Smooth muscle cell (in vitro differentiated cells): ENCODE measurements around the gene FMNL1. TPM values are rescaled to one million over a fixed set of nuclear protein-coding genes. Genes with fewer than 3 reads are reported as not detected.

ENCODE experiments used
- DNase-seq: peaks from one replicate; lab custom pipeline; 2025; ENCODE audit not compliant: unreplicated experiment; lab: John Stamatoyannopoulos, UW
- H2AFZ ChIP-seq: fragments of 200-600 bp; sonication (generic); 2 replicates; pipeline ENCODE4 v1.6.0; 2016; ENCODE audit warnings: antibody characterized with exemption, low read depth, mild to moderate bottlenecking
- H3F3A ChIP-seq: fragments of 200-600 bp; sonication (generic); 2 replicates; pipeline ENCODE4 v1.6.0; 2017; ENCODE audit warnings: antibody characterized with exemption, low read depth
- H3K27ac ChIP-seq: fragments of 200-600 bp; sonication (generic); 2 replicates; pipeline ENCODE4 v1.5.1; 2016; ENCODE audit warnings: low read depth, mild to moderate bottlenecking
- H3K27me3 ChIP-seq: fragments of 200-600 bp; sonication (generic); 2 replicates; pipeline ENCODE4 v1.6.1; 2016; ENCODE audit warnings: low read depth, mild to moderate bottlenecking
- H3K36me3 ChIP-seq: fragments of 200-600 bp; sonication (generic); 2 replicates; pipeline ENCODE4 v1.5.1; 2016; ENCODE audit warnings: low read depth
- H3K4me1 ChIP-seq: fragments of 200-600 bp; sonication (generic); 2 replicates; pipeline ENCODE4 v1.5.1; 2016; ENCODE audit warnings: low read depth
- H3K4me2 ChIP-seq: fragments of 200-600 bp; sonication (generic); 2 replicates; pipeline ENCODE4 v1.6.0; 2016; ENCODE audit warnings: mild to moderate bottlenecking
- H3K4me3 ChIP-seq: fragments of 200-600 bp; sonication (generic); 2 replicates; pipeline ENCODE4 v1.5.1; 2016; ENCODE audit warnings: mild to moderate bottlenecking
- H3K79me2 ChIP-seq: fragments of 200-600 bp; sonication (generic); 2 replicates; pipeline ENCODE4 v1.6.0; 2016; ENCODE audit warnings: low read depth, mild to moderate bottlenecking
- H3K9ac ChIP-seq: fragments of 200-600 bp; sonication (generic); 2 replicates; pipeline ENCODE4 v1.6.0; 2016; ENCODE audit warnings: low read depth
- H3K9me3 ChIP-seq: fragments of 200-600 bp; sonication (generic); replicated peaks from 2 replicates; pipeline ENCODE4 v1.5.1; 2016; ENCODE audit warnings: low read depth
- H4K20me1 ChIP-seq: fragments of 200-600 bp; sonication (generic); 2 replicates; pipeline ENCODE4 v1.6.0; 2016; ENCODE audit warnings: low read depth
- WGBS: methylation state at CpG from one replicate; pipeline ENCODE4 v1.1.7; 2016; ENCODE audit warnings: low lambda C conversion rate; 5-methylcytosine and 5-hydroxymethylcytosine counted together
- polyA plus RNA-seq: library from polyadenylated mRNA; unstranded; fragments of >200 nt; fragmentation: Nextera tagmentation; extraction: Ambion mirVana; gene quantifications from 2 replicates; pipeline ENCODE4 v1.2.1, GENCODE V29; 2016
- total RNA-seq: library from RNA; depleted of rRNA; stranded (reverse); fragments of >200 nt; gene quantifications from 2 replicates; pipeline ENCODE4 v1.2.3, GENCODE V29; 2014
- TF ChIP-seq, protein P1 (sequence below): fragments of 200-600 bp; sonication (generic); IDR thresholded peaks from 2 replicates; pipeline ENCODE4 v1.5.1; 2017; ENCODE audit warnings: borderline replicate concordance, mild to moderate bottlenecking, antibody characterized with exemption; ENCODE audit not compliant: insufficient read depth, poor library complexity, severe bottlenecking

The FMNL1 gene
- total and polyA plus RNA-seq, 2 experiments from 2014 or later: 0.37 to 0.90 TPM

DNA sequence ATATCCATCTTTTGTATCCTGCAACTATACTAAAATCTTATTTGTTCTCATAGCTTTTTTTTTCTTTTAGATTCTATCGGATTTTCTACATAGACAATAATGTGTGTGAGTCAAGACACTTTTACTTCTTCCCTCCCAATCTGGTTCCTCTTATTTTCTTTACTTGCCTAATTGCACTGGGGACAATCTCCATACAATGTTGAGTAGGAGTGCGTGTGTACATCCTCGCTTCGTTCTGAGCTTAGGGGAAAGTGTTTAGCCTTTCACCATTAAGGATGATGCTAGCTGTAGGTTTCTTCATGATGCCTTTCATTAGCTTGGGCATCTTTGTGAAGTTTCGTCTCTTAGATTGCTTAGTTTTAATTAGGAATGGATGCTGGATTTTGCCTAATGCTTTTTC, 37.3 kb downstream of the FMNL1 start:
- Histone ChIP-seq H4K20me1 (no peaks in the 10 kb centered on the region), H3K36me3 (no peaks in the 10 kb centered on the region), H3K4me2 (no peak overlapping the region), H3F3A (no peaks in the 10 kb centered on the region), H3K4me3 (no peak overlapping the region), H2AFZ (no peak overlapping the region), H3K27me3 (no peaks in the 10 kb centered on the region), H3K27ac (no peak overlapping the region), H3K79me2 (no peaks in the 10 kb centered on the region), H3K9ac (no peak overlapping the region), H3K4me1 (peaks cover 8% of the 10 kb centered on the region), H3K9me3 (no peaks in the 10 kb centered on the region)
- TF ChIP-seq, protein P1, sequence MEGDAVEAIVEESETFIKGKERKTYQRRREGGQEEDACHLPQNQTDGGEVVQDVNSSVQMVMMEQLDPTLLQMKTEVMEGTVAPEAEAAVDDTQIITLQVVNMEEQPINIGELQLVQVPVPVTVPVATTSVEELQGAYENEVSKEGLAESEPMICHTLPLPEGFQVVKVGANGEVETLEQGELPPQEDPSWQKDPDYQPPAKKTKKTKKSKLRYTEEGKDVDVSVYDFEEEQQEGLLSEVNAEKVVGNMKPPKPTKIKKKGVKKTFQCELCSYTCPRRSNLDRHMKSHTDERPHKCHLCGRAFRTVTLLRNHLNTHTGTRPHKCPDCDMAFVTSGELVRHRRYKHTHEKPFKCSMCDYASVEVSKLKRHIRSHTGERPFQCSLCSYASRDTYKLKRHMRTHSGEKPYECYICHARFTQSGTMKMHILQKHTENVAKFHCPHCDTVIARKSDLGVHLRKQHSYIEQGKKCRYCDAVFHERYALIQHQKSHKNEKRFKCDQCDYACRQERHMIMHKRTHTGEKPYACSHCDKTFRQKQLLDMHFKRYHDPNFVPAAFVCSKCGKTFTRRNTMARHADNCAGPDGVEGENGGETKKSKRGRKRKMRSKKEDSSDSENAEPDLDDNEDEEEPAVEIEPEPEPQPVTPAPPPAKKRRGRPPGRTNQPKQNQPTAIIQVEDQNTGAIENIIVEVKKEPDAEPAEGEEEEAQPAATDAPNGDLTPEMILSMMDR: no peak
- DNase-seq: no peak
- WGBS: 93% methylated on average over 5 of the region's 5 CpGs

DNA sequence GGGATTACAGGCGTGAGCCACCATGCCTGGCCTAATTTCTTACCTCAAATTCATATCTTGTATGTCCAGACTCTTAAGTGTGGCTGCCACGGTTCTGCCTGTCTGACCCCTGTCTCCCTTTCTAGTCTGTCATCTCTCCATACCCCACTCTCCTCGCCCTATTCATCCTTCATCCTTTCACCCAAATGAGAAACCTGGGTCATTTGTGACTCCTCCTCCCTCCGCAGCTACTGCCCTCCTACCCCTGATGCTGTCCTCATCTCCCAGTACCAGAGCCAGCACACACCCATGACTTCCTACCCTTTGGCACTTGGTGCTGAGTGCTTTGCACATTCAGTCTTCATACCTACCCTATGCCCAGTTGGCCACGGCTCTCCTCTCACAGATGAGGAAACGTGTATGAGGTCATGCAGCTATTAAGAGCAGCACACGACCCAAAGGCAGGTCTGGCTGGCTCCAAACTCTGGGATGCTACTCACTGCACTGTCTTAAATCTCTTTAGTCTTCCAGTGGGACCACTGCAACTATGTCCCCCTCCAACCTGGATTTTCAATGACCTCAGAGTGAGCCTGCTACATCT, 38.6 kb downstream of the FMNL1 start:
- WGBS: 85% methylated on average over 7 of the region's 7 CpGs
- no peaks in the 10 kb centered on the region for H3K36me3 ChIP-seq
- H4K20me1 ChIP-seq: no peaks in the 10 kb centered on the region
- H3F3A ChIP-seq: no peaks in the 10 kb centered on the region
- no peak overlapping the region for H3K4me2 ChIP-seq
- no peaks in the 10 kb centered on the region for H3K9me3 ChIP-seq
- TF ChIP-seq, protein P1: no peak
- no peak overlapping the region for H3K9ac ChIP-seq
- H3K4me3 ChIP-seq: no peak overlapping the region
- H3K27me3 ChIP-seq: no peaks in the 10 kb centered on the region
- no peak overlapping the region for H3K27ac ChIP-seq
- H3K4me1 ChIP-seq: peaks cover 8% of the 10 kb centered on the region
- no peak overlapping the region for H2AFZ ChIP-seq
- H3K79me2 ChIP-seq: no peaks in the 10 kb centered on the region
- no peak for DNase-seq

DNA sequence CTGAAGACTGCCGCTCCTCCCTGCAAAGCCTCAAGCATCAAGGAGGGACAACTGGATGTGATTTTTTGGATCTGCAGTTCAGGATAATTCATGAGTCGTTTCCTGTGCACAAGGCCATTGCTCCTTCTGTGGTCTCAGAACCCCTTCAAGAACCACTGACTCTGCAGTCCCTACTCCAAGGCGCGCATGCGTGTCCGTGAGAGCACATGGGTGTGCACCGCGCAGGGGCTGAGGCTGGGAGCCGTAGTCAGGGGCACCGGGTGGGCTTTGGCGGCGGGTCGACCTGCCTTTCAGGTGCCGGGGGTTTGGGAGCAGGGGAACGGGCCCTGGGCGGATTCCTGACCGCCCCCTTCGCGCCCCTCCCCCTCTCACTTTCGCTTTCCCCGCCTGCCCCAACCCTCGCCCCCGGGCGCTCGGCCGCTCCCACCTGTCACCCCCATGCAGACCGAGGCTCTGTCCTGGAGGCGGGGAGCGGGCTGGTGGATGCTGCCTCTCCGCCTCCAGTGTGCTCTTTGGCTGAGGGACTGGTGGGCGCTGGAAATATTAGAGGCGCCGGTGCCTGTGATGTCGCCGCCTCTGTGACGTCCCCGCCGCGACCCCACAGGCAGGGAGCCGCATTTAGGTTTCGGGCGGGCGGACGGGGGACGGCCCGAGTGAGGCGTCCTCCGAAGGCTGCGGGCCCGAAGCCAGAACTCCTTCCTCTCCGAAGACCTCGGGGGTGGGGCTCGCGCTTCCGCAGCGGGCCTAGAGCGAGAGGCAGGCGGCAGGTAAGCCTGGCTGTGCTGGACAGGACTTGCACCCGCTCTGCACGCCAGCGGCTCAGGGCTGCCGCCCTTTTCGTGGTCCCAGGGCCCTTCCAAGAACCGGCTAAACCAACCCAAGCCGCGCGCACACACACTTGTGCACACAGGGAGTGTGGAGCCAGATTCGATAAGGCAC, 40.2 kb downstream of the FMNL1 start, which contains the start of gene SPATA32:
Gene SPATA32, minus strand, starts transcription at position 518 of the 939 bp plus-strand sequence. Its CDS starts 78 bp downstream, at position 440.
- Histone ChIP-seq H3K4me2 (peak within 1 kb of the TSS; percentile 96), H3K36me3 (no peaks in the 10 kb centered on the region), H3K27me3 (no peaks in the 10 kb centered on the region), H3K4me3 (peak within 1 kb of the TSS; percentile 71), H4K20me1 (peaks cover 4% of the 10 kb centered on the region), H3K4me1 (peaks cover 6% of the 10 kb centered on the region), H3K79me2 (no peaks in the 10 kb centered on the region), H2AFZ (peak within 1 kb of the TSS; percentile 29), H3K9ac (peak within 1 kb of the TSS; percentile 30), H3K9me3 (no peaks in the 10 kb centered on the region), H3K27ac (no peak within 1 kb of the TSS), H3F3A (no peaks in the 10 kb centered on the region)
- 9% methylated on average over 47 of the region's 68 CpGs for WGBS
- TF ChIP-seq, protein P1: no peak
- DNase-seq: no peak
